OCI-LY7 (cell line): Measurements from ENCODE around the gene TNKS1BP1. TPM values are rescaled to one million over a fixed set of nuclear protein-coding genes. Genes with fewer than 3 reads are reported as not detected.

Source experiments
- BruUV-seq: library from RNA; stranded (reverse); fragments of 400-500 nt; replicated peaks from 2 replicates; lab custom pipeline; 2021; lab: Mats Ljungman, UMichigan
- CTCF ChIA-PET: fragments of 300-600 bp; sonication (Branson Sonifier 250); formaldehyde crosslinking; loops from one replicate; lab custom pipeline; 2022; ENCODE audit warnings: antibody characterized with exemption; ENCODE audit not compliant: unreplicated experiment; lab: Charles Lee
- POLR2A ChIA-PET: fragments of 300-600 bp; sonication (Branson Sonifier 250); formaldehyde crosslinking; loops from one replicate; lab custom pipeline; 2022; ENCODE audit warnings: antibody characterized with exemption; lab: Charles Lee
- DNase-seq: peaks from one replicate; pipeline ENCODE4 v3.0.0-alpha.2; 2015; ENCODE audit warnings: low spot score
- H2AFZ ChIP-seq: fragments of 200-600 bp; sonication (generic), shearing (Covaris generic); 2 replicates; pipeline ENCODE4 v1.6.1; 2014; ENCODE audit warnings: mild to moderate bottlenecking, antibody characterized with exemption, low read length, moderate library complexity
- H3K27ac ChIP-seq: fragments of 200-600 bp; sonication (generic); 2 replicates; pipeline ENCODE4 v1.5.1; 2014; ENCODE audit warnings: mixed run types, low read depth, mild to moderate bottlenecking, moderate library complexity, low read length, inconsistent platforms; ENCODE audit not compliant: poor library complexity, severe bottlenecking
- H3K36me3 ChIP-seq: fragments of 200-600 bp; sonication (generic); 2 replicates; pipeline ENCODE4 v1.6.1; 2014; ENCODE audit warnings: mild to moderate bottlenecking, antibody characterized with exemption, low read length, moderate library complexity, mixed read lengths; ENCODE audit not compliant: insufficient read depth
- H3K4me1 ChIP-seq: fragments of 200-600 bp; sonication (generic); 2 replicates; pipeline ENCODE4 v1.5.1; 2014; ENCODE audit warnings: mild to moderate bottlenecking, low read length; ENCODE audit not compliant: insufficient read depth, poor library complexity, severe bottlenecking
- H3K4me2 ChIP-seq: fragments of 200-600 bp; sonication (generic); 2 replicates; pipeline ENCODE4 v1.6.1; 2014; ENCODE audit warnings: mild to moderate bottlenecking, low read length
- H3K4me3 ChIP-seq: fragments of 200-600 bp; sonication (generic); 2 replicates; pipeline ENCODE4 v1.5.1; 2014; ENCODE audit warnings: mild to moderate bottlenecking, low read depth, low read length; ENCODE audit not compliant: poor library complexity, severe bottlenecking
- H3K79me2 ChIP-seq: fragments of 200-600 bp; sonication (generic); 2 replicates; pipeline ENCODE4 v1.6.1; 2016; ENCODE audit warnings: low read depth, mild to moderate bottlenecking, low read length, moderate library complexity, mixed read lengths; ENCODE audit not compliant: insufficient read depth
- H3K9me2 ChIP-seq: fragments of 200-600 bp; sonication (generic); 2 replicates; pipeline ENCODE4 v1.6.1; 2016; ENCODE audit warnings: mild to moderate bottlenecking, low read length, mixed read lengths; ENCODE audit not compliant: insufficient read depth
- H3K9me3 ChIP-seq: fragments of 200-600 bp; sonication (generic); 2 replicates; pipeline ENCODE4 v1.6.1; 2014; ENCODE audit warnings: mild to moderate bottlenecking, mixed run types, low read length, mixed read lengths
- H4K20me1 ChIP-seq: fragments of 200-600 bp; sonication (generic); 2 replicates; pipeline ENCODE4 v1.6.1; 2014; ENCODE audit warnings: mild to moderate bottlenecking, antibody characterized with exemption, low read length, moderate library complexity, mixed read lengths; ENCODE audit not compliant: insufficient read depth
- EZH2phosphoT487 ChIP-seq: fragments of 200-600 bp; sonication (generic); IDR thresholded peaks from 2 replicates; pipeline ENCODE4 v1.6.1; 2018; ENCODE audit warnings: low read depth, borderline replicate concordance, mild to moderate bottlenecking, mixed run types, antibody characterized with exemption, low read length, moderate library complexity, mixed read lengths
- intact Hi-C: fragments of 100-400 bp; cut with micrococcal nuclease; formaldehyde crosslinking; loops from one replicate; pipeline ENCODE4 v1.10.0; 2022; ENCODE audit not compliant: unreplicated experiment
- total RNA-seq, 2 experiments: library from RNA; depleted of rRNA in 1 of 2; stranded (reverse); fragments of >200 nt in 1 of 2; shearing (Covaris generic) in 1 of 2; gene quantifications; 2 replicates each; pipeline ENCODE4 v1.2.3, GENCODE V29; 2014 to 2022
- TF ChIP-seq, protein P1 (sequence below): fragments of 200-600 bp; sonication (generic); conservative IDR thresholded peaks from 2 replicates; pipeline ENCODE4 v1.5.1; 2014; ENCODE audit warnings: mild to moderate bottlenecking, antibody characterized with exemption, low read length, moderate library complexity, mixed read lengths

Gene TNKS1BP1
- total RNA-seq, 2 experiments from 2014 or later = 5.3 to 16.4 TPM

DNA sequence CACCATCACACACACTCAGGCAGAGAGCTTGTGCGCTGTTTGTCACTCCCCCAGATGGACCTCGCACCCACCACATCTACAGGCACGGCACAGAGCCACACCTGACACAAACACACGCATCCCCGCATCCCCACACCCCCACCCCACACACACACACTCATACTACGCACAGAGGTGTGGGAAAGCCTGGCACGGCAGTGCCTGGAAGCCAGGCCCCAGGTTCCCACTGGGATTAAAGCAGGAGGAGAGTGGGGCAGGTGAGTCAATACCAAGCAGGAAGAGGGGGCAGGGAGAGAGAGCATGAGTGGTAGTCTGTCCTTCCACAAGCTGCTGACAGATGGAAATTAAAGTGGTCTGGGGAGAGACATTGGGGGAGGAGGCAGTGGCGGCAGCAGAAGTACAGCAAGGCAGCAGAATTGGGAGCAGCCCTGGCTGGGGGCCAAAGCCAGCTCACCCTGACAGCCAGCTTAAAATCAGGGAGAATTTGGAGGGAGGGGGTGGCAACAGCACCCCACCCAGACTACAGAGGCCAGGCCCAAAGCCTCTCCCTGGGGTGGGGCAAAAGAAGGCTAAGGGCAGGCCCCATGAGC is 20.7 kb downstream of the TNKS1BP1 start:
- Histone ChIP-seq H3K27ac (no peak overlapping the region), H3K36me3 (peaks cover 10% of the 10 kb centered on the region; the same call in 1 of the 2 replicates), H3K4me2 (no peak overlapping the region), H4K20me1 (no peaks in the 10 kb centered on the region), H3K4me3 (no peak overlapping the region), H2AFZ (no peak overlapping the region), H3K79me2 (no peaks in the 10 kb centered on the region), H3K4me1 (no peaks in the 10 kb centered on the region), H3K9me3 (0 out of 2 replicates have a peak, but pooled peaks cover 1% of the 10 kb centered on the region), H3K9me2 (no peaks in the 10 kb centered on the region)
- DNase-seq = no peak
- CTCF ChIA-PET = no interaction called here
- BruUV-seq = no TSS peak
- POLR2A ChIA-PET = interaction anchor here (0.8 kb wide), 1 partner anchor 131 kb away, joined by 3 read pairs; no protein-coding TSS in a partner anchor
- TF ChIP-seq EZH2phosphoT487 = no peak
- TF ChIP-seq, protein P1, sequence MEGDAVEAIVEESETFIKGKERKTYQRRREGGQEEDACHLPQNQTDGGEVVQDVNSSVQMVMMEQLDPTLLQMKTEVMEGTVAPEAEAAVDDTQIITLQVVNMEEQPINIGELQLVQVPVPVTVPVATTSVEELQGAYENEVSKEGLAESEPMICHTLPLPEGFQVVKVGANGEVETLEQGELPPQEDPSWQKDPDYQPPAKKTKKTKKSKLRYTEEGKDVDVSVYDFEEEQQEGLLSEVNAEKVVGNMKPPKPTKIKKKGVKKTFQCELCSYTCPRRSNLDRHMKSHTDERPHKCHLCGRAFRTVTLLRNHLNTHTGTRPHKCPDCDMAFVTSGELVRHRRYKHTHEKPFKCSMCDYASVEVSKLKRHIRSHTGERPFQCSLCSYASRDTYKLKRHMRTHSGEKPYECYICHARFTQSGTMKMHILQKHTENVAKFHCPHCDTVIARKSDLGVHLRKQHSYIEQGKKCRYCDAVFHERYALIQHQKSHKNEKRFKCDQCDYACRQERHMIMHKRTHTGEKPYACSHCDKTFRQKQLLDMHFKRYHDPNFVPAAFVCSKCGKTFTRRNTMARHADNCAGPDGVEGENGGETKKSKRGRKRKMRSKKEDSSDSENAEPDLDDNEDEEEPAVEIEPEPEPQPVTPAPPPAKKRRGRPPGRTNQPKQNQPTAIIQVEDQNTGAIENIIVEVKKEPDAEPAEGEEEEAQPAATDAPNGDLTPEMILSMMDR = no peak
- intact Hi-C loops = no loop called here

DNA sequence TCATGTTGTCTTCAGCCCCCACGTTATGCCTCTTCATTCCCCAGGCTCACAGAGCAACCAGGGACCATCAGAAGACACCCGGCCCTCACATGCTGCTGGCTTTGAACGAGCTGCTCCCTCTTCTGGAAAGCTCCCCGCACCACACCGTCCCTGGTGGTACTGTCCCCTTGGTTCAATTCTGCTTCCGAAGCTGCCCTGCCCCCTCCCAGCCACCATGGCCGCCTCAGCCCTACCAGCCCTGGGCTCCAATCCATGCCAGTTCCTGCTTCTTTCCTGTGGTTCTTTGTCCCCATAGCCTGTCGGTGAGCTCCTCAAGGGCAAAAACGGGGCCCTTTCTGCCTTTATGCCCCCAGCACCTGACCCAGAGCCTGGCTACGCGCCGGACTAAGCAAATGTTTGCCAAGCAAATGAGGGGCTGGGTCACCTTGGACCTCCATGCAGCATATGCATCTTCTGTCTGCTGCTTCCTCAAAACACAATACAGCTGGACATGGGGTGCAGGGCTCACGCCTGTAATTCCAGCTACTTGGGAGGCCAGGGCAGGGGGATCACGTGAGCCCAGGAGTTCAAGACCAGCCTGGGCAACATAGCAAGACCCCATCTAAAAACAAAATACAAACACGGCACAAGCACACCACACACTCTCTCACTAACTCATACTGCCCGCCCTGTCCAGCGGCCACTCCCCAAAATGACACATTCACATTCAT is 21.3 kb downstream of the TNKS1BP1 start:
- Histone ChIP-seq H3K79me2 (no peaks in the 10 kb centered on the region), H3K9me2 (no peaks in the 10 kb centered on the region), H2AFZ (no peak overlapping the region), H4K20me1 (no peaks in the 10 kb centered on the region), H3K36me3 (peaks cover 13% of the 10 kb centered on the region; the same call in 1 of the 2 replicates), H3K4me1 (no peaks in the 10 kb centered on the region), H3K27ac (no peak overlapping the region), H3K4me2 (no peak overlapping the region), H3K9me3 (0 out of 2 replicates have a peak, but pooled peaks cover 4% of the 10 kb centered on the region), H3K4me3 (no peak overlapping the region)
- no TSS peak for BruUV-seq
- TF ChIP-seq EZH2phosphoT487 = no peak
- TF ChIP-seq, protein P1 = no peak
- POLR2A ChIA-PET = no interaction called here
- CTCF ChIA-PET = no interaction called here
- DNase-seq = no peak
- intact Hi-C loops = no loop called here

DNA sequence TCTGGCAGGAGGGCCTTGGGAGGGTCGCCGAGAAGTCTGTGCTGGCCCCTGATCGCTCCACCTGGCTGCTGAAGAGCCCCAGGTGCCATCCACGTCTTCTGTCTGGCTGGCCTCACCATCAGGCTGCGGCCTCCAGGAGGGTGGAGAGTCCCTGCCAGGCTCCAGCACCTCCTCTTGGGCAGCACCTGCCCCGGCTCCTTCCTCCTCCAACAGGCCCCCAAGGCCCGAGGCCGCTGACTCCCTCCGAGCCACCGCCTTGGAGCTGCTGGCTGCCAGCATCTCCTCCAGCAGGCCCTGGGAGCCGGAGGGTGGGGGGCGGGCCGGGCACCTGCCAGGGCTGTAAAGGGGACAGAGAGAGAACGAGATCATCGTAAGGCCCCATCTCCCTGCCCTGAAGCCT is 22.3 kb downstream of the TNKS1BP1 start:
- no peak overlapping the region for H3K4me3 ChIP-seq
- intact Hi-C loops = no loop called here
- H3K4me1 ChIP-seq = no peaks in the 10 kb centered on the region
- CTCF ChIA-PET = no interaction called here
- H4K20me1 ChIP-seq = no peaks in the 10 kb centered on the region
- no peak overlapping the region for H3K27ac ChIP-seq
- TF ChIP-seq EZH2phosphoT487 = no peak
- TF ChIP-seq, protein P1 = no peak
- no peak for DNase-seq
- no peak overlapping the region for H3K4me2 ChIP-seq
- POLR2A ChIA-PET = no interaction called here
- no peaks in the 10 kb centered on the region for H3K79me2 ChIP-seq
- H2AFZ ChIP-seq = no peak overlapping the region
- 0 out of 2 replicates have a peak, but pooled peaks cover 4% of the 10 kb centered on the region for H3K9me3 ChIP-seq
- no TSS peak for BruUV-seq
- H3K9me2 ChIP-seq = no peaks in the 10 kb centered on the region
- peaks cover 13% of the 10 kb centered on the region; the same call in 1 of the 2 replicates for H3K36me3 ChIP-seq
